ENCODE measurements around the gene SPATA20.

The SPATA20 gene

GRCh38 chr17:50540560-50541401 lies 6.2 kb upstream of the SPATA20 start:
- no peak for DNase-seq

DNA sequence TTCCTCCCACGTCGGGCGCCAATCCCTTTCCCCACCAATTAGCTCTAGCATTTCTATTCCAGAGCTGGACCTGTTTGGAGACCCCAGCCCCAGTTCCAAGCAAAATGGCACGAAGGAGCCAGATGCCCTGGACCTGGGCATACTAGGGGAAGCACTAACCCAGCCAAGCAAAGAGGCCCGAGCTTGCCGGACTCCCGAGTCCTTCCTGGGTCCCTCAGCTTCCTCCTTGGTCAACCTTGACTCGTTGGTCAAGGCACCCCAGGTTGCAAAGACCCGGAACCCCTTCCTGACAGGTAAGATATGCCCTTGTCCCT lies 5.6 kb upstream of the SPATA20 start:
- no peak for DNase-seq

DNA sequence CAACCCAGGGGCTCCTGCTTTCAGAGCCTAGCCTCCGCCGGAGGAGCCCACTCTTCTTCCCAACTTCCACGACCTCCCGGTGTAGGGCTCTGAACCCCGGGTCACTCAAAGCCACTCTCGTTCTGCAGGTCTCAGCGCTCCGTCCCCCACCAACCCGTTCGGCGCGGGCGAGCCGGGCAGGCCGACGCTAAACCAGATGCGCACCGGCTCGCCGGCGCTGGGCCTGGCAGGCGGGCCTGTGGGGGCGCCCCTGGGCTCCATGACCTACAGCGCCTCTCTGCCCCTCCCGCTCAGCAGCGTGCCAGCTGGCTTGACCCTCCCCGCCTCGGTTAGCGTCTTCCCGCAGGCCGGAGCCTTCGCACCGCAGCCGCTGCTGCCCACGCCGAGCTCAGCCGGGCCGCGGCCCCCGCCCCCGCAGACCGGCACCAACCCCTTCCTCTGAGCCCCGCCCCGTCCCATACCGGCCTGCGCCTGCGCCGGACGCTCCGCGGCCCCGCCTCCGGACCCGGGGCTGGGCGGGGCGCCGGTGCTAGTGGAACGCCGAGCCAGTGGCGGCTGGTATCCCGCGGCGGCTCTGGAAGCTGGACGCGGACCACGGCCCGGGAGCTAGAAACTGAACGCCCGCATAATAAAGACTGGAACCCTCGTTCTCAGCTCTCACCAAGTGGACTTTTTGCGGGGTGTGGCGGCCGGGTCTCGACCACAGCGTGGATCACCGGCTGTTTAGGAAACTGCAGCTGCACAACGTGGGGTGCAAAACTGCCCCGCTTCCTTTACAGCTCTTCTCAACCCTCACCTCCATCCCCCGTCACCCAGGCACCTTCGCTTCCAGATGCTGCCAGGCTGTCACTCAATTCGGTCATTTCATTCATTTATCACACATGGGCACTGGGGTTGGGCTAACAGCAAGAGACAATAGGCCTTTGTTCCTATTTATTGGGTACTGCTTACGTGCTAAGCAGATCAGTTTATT lies 5.0 kb upstream of the SPATA20 start:
- DNase-seq: peak; percentile 84

DNA sequence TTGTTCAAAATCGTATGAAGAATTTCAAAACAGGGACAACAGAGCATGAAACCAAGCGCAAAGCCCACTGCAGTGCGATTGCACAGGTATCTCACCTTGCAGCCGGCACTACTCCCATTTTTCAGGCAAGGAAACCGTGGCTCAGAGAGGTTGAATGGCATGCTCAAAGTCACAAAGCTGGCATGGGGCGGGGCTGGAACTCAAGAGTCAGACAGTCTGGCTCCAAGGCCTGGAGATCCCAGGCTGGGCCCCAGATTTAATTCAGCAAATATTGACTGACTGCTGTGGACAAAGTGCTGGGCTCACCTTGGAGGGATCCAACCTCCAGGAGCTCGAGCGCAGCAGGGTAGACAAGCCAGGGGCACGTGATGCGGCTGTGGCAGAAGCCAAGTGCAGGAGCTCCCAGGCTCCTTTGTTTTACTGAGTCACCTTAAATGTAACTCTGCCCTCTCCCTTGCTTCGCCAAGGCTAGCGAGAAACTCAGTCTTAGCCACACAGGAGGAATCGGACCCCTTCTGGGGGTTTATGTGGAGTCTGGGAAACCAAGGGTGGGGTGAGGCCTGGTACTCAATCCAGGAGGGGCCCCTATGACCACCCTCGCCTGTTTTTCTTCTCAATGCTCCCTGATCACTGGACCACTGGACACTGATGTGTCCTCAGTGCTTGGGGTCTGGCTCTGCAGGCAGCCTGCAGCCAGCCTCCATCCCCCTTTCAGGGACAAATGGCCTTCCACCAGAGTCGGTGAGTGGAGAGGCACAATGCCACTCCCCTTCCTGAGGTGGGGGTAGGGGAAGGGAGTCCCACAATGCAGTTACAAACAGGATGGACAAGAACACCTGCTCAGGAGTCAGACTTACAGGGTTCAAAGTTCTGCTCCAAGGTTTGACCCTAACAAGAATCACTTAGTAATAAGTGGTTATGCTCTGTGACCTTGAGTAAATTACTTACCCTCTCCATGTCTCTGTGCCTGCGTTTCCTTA lies 3.9 kb upstream of the SPATA20 start:
- no peak for DNase-seq

DNA sequence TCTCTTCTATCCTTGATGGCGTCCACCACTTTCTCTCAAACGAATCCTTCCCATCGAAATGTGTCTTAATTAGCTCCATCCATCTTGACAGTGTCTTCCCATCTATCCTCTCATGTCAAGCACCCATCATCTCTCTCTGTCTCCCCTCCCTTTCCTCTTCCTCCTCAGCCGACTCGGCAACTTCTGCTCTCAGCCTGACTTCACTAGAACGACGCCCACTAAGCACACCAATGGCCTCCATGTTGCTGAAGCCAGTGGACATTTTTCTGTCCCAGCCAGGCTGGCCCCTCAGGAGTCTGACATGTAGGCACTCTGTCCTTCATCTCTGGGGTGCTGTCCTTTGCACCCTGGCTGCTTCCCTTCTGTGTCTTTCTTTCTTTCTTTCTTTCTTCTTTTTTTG lies 2.5 kb upstream of the SPATA20 start:
- DNase-seq: no peak

GRCh38 chr17:50545311-50545710 lies 1.7 kb upstream of the SPATA20 start:
- DNase-seq: no peak

- no peak for DNase-seq
Measured at GRCh38 chr17:50546701-50547034, 306 bp upstream of the SPATA20 start.

DNA sequence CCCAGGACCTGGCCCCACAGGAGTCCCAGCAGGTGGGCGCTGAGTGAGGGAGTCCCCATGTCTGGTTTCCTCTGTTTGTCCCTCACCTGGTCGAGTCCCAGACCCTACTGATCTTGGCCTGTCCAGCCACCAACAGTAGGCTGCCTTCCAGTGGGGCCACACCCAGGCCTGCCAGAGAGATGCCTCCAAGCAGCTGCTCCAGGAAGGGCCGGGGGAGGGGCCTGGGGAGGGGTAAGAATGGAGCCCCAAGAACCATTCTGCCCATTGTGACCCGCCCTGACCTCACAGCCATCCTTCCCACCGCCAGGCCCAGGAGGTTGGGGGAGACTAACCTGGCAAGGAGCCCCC lies 736 bp downstream of the SPATA20 start:
- no peak for DNase-seq

DNA sequence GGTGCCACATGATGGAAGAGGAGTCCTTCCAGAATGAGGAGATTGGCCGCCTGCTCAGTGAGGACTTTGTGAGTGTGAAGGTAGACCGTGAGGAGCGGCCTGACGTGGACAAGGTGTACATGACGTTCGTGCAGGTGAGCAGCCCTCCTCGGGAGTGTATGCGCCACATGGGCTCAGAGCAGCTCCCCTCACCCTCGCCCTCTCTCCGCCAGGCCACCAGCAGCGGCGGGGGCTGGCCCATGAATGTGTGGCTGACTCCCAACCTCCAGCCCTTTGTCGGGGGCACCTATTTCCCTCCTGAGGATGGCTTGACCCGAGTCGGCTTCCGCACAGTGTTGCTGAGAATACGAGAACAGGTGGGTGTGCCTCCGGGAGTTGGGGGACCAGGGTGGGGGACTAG lies 1.9 kb downstream of the SPATA20 start:
- no peak for DNase-seq

DNA sequence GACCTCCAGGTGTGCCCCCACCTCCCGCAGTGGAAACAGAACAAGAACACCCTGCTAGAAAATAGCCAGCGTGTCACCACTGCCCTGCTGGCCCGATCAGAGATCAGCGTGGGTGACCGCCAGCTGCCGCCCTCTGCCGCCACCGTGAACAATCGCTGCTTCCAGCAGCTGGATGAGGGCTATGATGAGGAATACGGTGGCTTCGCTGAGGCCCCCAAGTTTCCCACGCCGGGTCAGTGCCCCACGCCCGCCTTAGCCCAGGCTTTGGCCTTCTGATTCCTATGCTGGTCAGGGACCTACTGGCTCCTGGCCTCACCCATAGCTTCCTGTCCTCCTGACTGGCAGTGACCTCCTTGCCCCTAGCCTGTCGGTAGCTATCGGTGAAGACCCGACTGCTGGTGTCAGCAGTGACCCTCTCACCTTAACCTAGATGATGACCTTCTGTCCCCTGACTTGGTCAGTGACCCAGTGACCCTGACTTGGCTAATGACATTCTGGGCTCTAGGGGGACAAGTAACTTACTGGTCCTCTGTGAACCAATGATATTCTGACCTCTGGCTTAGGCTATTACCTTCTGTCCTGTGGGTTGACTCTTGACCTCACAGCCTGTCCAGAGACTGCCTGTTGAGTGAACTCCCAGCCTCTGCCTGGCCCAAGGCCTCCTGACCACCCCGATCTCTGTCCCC lies 2.4 kb downstream of the SPATA20 start:
- no peak for DNase-seq

DNA sequence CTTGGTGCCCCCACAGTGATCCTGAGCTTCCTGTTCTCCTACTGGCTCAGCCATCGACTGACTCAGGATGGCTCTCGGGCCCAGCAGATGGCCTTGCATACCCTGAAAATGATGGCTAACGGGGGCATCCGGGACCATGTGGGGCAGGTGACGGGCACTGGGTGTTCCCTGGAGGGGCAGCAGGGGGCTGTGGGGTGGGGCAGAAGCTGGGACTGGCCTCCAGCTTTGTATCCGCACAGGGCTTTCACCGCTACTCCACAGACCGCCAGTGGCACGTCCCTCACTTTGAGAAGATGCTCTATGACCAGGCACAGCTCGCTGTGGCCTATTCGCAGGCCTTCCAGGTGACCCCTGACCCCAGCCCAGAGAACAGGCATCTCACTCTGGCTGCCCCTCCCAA lies 3.0 kb downstream of the SPATA20 start:
- DNase-seq: no peak

DNA sequence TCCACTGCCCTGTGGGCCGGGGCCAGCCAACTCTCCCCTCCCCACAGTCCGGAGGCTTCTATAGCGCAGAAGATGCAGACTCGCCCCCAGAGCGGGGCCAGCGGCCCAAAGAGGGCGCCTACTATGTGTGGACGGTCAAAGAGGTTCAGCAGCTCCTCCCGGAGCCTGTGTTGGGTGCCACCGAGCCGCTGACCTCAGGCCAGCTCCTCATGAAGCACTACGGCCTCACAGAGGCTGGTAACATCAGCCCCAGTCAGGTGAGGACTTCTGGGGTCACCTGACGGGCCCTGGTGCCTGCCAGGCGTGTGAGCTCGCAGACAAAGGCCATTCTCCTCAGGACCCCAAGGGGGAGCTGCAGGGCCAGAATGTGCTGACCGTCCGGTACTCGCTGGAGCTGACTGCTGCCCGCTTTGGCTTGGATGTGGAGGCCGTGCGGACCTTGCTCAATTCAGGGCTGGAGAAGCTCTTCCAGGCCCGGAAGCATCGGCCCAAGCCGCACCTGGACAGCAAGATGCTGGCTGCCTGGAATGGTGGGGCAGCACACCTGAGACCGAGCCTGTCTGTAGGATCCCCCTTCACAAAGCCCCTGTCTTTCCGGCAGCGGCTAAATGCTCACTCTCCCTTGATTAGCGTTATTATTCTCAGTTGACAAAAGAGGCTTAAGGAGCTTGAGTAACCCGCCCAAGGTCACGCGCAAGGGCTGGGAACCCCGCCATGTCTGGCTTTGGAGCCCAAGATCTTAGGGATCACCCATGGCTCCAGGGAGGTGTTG lies 3.9 kb downstream of the SPATA20 start:
- no peak for DNase-seq

DNA sequence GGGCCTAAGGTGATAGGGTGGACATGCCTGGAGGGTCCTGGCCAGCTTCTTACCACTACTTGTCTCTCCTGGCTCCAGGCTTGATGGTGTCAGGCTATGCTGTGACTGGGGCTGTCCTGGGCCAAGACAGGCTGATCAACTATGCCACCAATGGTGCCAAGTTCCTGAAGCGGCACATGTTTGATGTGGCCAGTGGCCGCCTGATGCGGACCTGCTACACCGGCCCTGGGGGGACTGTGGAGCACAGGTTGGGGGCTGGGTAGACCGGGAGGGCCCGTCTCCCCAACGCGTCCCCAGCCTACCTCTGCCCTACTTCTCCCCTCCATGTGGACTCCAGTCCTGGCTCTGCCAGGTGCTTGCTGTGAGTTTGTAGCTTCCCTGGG lies 4.5 kb downstream of the SPATA20 start:
- DNase-seq: no peak

GRCh38 chr17:50551884-50552283 lies 4.9 kb downstream of the SPATA20 start:
- DNase-seq: no peak

DNA sequence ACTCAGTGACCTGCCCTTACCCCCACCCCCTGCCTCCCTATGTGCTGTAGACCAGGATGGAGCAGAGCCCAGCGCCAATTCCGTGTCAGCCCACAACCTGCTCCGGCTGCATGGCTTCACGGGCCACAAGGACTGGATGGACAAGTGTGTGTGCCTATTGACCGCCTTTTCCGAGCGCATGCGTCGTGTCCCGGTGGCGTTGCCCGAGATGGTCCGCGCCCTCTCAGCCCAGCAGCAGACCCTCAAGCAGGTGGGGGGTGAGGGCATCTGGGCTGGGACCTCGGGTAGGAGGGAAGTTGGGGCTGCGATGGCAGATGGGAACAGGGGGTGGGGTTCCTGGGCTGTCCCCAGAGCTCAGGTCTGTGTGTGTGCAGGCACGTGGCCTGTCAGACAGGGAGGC lies 7.2 kb downstream of the SPATA20 start:
- DNase-seq: no peak

GRCh38 chr17:50556803-50557202 lies 9.8 kb downstream of the SPATA20 start:
- no peak for DNase-seq

GRCh38 chr17:50557630-50558029 lies 10.7 kb downstream of the SPATA20 start:
- DNase-seq: no peak

DNA sequence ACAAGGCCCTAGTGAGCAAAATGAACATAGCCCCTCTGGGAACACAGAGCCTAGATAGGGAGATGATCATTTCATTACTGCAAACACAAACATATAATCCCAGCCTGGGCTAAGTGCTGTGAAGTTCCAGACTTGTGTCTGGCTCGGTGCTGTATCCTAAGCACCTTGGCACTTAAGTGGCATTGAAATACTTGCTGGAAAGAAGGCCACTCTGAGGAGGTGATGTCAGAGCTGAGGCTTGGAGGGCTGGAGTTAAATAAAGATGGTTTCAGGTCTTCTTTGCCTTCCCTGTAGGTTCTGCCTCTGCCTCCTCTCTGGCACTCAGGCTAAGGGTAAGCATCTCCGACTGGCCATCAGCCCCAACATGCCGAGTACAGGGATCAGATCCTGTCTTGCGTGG lies 11.1 kb downstream of the SPATA20 start:
- no peak for DNase-seq

- no peak for DNase-seq
Measured at GRCh38 chr17:50558581-50558940, 11.6 kb downstream of the SPATA20 start.

DNA sequence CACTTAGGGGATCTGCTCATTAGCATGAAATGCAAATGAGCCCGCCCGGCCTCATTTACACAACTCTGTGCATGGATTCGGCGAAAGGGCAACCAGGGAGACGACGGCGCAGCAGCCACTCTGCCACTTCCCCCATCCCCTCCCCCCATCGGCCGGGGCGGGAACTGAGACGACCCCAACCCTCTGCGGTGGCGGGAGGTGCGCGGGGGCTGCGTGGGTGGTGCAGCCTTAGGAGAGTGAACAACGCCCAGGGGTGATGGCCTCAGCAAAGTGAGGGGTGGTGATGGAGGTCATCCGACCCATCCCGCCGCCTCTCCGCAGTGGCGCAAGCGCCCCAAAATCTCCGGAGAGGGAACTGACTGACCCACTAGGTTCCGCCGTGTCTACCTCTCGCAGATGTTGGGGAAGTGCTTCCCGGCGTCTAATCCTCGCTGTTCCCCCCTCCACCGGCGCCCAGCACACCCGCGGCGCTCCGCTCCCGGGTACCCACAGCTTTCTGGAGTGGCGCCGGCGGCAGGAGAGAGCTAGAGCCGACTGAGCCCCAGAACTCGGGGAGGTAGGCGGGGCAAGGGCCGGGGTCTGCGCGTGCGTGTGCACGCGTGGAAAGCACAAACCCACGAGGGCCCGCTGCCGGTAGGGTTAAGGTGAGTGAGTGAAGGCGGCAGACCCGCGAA lies 12.1 kb downstream of the SPATA20 start:
- no peak for DNase-seq

DNA sequence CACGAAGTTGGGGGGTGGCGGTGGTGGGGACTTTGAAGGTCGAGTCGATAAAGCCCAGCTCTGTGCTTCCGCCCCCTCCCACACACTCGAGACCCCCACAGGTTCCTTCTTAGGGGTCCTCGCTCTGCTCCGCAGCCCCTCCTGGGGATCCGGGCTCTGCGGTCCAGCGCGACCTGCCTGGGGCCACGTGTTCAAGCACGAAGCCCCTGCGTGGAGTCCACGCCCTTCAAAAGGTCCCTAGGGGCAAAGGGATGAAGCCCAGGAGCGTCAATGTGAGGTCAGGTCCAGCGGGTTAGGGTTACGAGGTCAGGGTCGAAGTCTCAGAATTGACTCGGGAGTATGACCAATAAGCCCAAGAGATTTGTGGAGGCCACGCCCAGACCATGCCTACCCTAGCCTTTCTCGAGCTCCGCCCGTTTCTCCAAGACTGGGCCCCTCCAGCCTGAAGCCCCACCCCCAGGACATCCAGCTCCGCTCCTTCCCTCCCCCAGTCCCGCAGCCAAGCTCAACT lies 12.8 kb downstream of the SPATA20 start:
- no peak for DNase-seq

All from activated effector memory CD4-positive, alpha-beta T cell treated with Interleukin-2 at 50 U/mL for 16 hours (primary cell).